ENCODE data around the gene DAPK1.

DNA sequence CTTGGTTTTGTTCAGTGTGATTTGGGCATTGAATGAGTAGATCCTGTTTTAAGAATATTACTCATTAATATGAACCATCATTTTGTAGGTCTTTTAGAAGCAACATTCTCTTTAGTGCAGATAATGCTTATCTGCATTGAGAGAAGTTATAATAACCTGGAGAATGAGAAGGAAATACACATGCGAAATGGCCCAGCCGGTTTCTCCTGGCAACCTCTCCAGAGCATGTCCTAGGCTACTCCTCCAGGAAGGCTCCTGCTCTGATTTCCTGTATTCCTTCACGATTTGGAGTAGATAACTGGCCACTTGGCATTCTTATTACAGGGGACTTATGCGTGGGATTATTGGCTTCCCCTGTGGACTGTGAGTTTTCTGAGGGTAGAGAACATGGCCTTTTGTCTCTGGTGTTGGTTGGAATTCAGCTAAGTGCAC lies 12.6 kb downstream of the DAPK1 start:
- TF ChIP-seq, protein P1, sequence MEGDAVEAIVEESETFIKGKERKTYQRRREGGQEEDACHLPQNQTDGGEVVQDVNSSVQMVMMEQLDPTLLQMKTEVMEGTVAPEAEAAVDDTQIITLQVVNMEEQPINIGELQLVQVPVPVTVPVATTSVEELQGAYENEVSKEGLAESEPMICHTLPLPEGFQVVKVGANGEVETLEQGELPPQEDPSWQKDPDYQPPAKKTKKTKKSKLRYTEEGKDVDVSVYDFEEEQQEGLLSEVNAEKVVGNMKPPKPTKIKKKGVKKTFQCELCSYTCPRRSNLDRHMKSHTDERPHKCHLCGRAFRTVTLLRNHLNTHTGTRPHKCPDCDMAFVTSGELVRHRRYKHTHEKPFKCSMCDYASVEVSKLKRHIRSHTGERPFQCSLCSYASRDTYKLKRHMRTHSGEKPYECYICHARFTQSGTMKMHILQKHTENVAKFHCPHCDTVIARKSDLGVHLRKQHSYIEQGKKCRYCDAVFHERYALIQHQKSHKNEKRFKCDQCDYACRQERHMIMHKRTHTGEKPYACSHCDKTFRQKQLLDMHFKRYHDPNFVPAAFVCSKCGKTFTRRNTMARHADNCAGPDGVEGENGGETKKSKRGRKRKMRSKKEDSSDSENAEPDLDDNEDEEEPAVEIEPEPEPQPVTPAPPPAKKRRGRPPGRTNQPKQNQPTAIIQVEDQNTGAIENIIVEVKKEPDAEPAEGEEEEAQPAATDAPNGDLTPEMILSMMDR (IDR thresholded peaks at IDR 0.05), result no peak
- no peak for TF ChIP-seq POLR2A (IDR thresholded peaks at IDR 0.05)

Measured in testis (tissue), 2 donors.